Pancreas (tissue), 10 donors: ENCODE measurements around the gene TSPAN9. TPM values are rescaled to one million over a fixed set of nuclear protein-coding genes. Genes with fewer than 3 reads are reported as not detected.

Experiments used
- ATAC-seq, 4 donors: fragments of 200-7000 bp; cut with Tn5 transposase; one replicate each; pipeline versions ENCODE4 v1.8.0 to v1.9.1; 2020; ENCODE audit warnings: mild to moderate bottlenecking in 4 of 4, moderate library complexity in 4 of 4
- DNase-seq, 6 donors: peaks; one replicate each; pipeline ENCODE4 v3.0.0-alpha.2; 2020
- FAIRE-seq: peaks from 2 replicates; lab custom pipeline; 2012; peaks lifted over from hg19 to GRCh38; lab: Jason Lieb, UNC
- H3K27ac ChIP-seq, 4 donors: fragments of 200-600 bp; sonication (generic); 1 replicate in 3 of 4; 2 replicates in 1 of 4; pipeline versions ENCODE4 v1.5.0 to v1.8.0; 2020
- H3K27me3 ChIP-seq, 4 donors: fragments of 200-600 bp; one replicate each; pipeline ENCODE4 v1.8.0; 2021
- H3K36me3 ChIP-seq, 3 donors: fragments of 200-600 bp; sonication (generic) in 1 of 3; one replicate each; pipeline versions ENCODE4 v1.5.0 to v1.8.0; 2020 to 2021
- H3K4me1 ChIP-seq, 3 donors: fragments of 200-600 bp; one replicate each; pipeline ENCODE4 v1.8.0; 2021
- H3K4me3 ChIP-seq, 4 donors: fragments of 200-600 bp; sonication (generic) in 2 of 4; one replicate each; pipeline versions ENCODE4 v1.5.0 to v1.8.0; 2020 to 2021
- H3K9me3 ChIP-seq, 4 donors: fragments of 200-600 bp; one replicate each; pipeline ENCODE4 v1.8.0; 2021
- WGBS, 2 donors: extraction: QIAGEN DNeasy Blood & Tissue Kit; methylation state at CpG; one replicate each; pipeline ENCODE4 v1.1.7; 2013; 5-methylcytosine and 5-hydroxymethylcytosine counted together
- intact Hi-C, 3 donors: fragments of 100-400 bp; cut with DNase I; formaldehyde crosslinking; loops; one replicate each; pipeline versions ENCODE4 v1.11.1 to v1.14.2; 2022
- polyA plus RNA-seq, 2 donors: library from polyadenylated mRNA; stranded (reverse); fragments of 200-250 nt; gene quantifications; one replicate each; pipeline ENCODE4 v1.2.3, GENCODE V29; 2013
- total RNA-seq, 6 donors: library from RNA; stranded (reverse); fragmentation: NEBNext Ultra II Directional in 4 of 6; extraction: Animal tissue kit (Norgen Biotek cat#: 25700) in 4 of 6; gene quantifications; one replicate each; pipeline versions ENCODE4 v1.2.1 to v1.2.4, GENCODE V29; 2021 to 2023
- TF ChIP-seq, protein P1 (sequence below), 4 donors: fragments of 200-600 bp; sonication (generic) in 3 of 4; IDR thresholded peaks; one replicate each; pipeline versions ENCODE4 v1.5.0 to v1.8.0; 2021; ENCODE audit warnings: antibody characterized with exemption in 4 of 4
- donor health status: healthy with polysubstance abuse.
- donor health status: DM: no; HTN: no; CAD: no; lungs with moderate emphysema.
- donor health status: DM: no; HTN: no; CAD: no.
- donor health status: control.
- donor health status: control.
- donor health status: Bipolar disorder and iron deficiency.
- donor health status: DM: yes; HTN: yes; CAD: no.
- donor health status: DM: no; HTN: no; CAD: no.
- donor health status: DM: no; HTN: no; CAD: no.
- donor health status: DM: yes; HTN: yes; CAD: no.

The TSPAN9 gene
- total and polyA plus RNA-seq, 8 donors, result 7.8 to 19.5 (median 13.0) TPM

DNA sequence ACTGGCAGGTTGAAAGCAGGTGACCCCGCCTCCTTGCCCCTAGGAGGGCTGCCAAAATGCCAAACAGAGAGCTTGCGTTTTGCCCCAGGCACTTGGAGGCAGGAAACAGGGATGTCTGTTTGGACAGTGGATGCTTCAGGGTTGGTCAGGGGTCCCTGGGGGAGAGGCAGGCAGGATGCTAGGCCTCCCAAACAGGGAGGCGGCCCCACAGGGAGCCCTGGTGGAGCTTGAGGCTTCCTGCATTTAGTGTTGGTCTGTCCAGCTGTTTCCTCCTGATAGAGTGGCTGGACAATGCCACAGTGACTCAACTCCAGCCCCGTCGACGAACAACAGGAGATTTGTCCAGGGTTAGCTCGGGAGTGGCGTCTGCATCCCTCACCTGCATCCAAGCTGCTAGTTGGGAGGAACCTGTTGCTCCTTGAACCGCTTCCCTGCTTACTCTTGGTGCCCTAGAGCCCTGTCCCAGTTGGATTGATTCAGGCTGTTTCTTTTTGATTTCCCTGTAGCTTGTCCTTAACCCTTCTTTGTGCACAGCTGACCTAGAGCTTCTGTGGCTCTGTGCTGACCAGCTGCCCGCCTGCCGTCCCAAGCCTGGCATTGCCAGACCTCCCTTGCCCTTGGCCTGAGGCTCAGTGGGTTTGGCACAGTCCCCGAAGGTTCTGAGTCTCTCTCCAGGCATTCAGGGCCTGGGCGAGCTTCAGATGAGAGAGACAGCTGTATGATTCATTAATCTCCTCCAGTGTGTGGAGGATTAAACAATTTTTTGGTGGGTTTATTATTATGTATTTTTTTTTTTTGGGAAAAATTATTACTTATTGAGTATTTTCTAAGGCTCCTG is 45.9 kb downstream of the TSPAN9 start:
- H3K9me3 ChIP-seq, result no peaks in the 10 kb centered on the region
- 68 to 70% methylated on average over 13 of the region's 13 CpGs for WGBS, 2 donors
- no peaks in the 10 kb centered on the region for H3K27me3 ChIP-seq
- H3K4me1 ChIP-seq, result peaks cover 12 to 17% (median 14%) of the 10 kb centered on the region in 3 donors
- DNase-seq (peak in 1 of 6 donors; percentile 45), ATAC-seq (peak in 1 of 4 donors; percentile 8), FAIRE-seq (no peak)
- TF ChIP-seq, protein P1, sequence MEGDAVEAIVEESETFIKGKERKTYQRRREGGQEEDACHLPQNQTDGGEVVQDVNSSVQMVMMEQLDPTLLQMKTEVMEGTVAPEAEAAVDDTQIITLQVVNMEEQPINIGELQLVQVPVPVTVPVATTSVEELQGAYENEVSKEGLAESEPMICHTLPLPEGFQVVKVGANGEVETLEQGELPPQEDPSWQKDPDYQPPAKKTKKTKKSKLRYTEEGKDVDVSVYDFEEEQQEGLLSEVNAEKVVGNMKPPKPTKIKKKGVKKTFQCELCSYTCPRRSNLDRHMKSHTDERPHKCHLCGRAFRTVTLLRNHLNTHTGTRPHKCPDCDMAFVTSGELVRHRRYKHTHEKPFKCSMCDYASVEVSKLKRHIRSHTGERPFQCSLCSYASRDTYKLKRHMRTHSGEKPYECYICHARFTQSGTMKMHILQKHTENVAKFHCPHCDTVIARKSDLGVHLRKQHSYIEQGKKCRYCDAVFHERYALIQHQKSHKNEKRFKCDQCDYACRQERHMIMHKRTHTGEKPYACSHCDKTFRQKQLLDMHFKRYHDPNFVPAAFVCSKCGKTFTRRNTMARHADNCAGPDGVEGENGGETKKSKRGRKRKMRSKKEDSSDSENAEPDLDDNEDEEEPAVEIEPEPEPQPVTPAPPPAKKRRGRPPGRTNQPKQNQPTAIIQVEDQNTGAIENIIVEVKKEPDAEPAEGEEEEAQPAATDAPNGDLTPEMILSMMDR (IDR thresholded peaks at IDR 0.05), result no peak
- intact Hi-C loops, result no loop called here
- no peak overlapping the region for H3K4me3 ChIP-seq
- H3K36me3 ChIP-seq, result no peaks in the 10 kb centered on the region
- peak overlapping the region in 2 of 4 donors; percentile 5 to 17 for H3K27ac ChIP-seq

DNA sequence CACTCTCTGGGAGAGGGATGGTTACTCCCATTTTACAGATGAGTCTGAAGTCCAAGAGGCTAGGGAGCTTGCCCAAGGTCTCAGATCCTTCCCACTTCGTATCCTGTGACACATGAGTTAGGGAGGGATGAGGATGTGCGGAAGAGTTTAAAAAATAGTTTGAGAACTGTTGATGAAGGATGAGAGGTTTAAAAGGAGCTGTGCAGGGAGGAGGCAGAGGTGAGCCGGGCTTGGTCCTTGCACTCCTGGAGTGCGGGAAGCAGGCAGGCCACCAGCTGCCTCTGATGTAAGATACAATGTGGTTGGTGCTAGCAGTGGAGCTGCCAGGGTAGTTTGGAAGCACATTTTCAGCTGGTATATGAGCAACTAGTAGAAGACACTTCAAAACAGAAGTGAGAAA is 46.5 kb downstream of the TSPAN9 start:
- Histone ChIP-seq H3K36me3 (no peaks in the 10 kb centered on the region), H3K27me3 (no peaks in the 10 kb centered on the region), H3K9me3 (no peaks in the 10 kb centered on the region), H3K4me1 (peaks cover 12 to 17% (median 14%) of the 10 kb centered on the region in 3 donors), H3K27ac (no peak overlapping the region), H3K4me3 (no peak overlapping the region)
- DNase-seq (no peak), FAIRE-seq (no peak), ATAC-seq (no peak)
- WGBS, 2 donors, result 70 to 73% methylated on average over 4 of the region's 4 CpGs
- TF ChIP-seq, protein P1 (IDR thresholded peaks at IDR 0.05), result no peak
- intact Hi-C loops, result no loop called here

DNA sequence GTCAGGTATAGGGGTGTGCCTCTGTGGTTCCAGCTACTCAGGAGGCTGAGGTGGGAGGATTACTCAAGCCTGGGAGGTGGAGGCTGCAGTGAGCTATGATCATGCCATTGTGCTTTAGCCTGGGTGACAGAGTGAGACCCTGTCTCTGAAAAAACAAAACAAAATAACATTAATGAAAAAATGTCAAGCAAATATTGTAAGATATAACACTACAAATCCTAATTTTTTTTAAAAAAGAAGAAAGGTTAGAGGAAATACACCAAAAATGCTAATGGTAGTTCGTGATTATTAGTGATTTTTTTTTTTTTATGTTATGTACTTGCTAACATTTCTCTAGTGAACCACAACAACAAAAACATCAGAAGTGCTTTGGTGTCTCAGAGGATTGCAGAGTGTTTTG is 47.7 kb downstream of the TSPAN9 start:
- no peak overlapping the region for H3K4me3 ChIP-seq
- intact Hi-C loops, result no loop called here

DNA sequence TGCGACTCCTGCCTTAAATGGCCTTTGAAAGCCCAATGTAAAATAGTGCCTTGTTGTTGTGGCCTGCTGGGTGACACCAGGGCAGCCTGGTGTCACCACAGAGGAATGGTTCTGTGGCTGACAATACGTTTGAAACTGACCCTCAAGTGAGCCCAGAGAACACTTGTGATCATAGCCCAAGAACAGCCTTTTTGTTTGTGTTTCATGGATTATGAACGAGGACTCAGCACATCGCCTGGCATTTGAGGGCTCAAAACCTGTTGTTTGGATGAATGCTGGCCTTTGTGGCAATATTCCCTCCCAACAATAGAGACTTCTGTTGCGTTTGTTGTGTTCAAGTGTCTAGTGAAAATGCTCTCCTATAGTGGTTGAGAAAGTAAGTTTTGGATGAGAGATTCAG is 48.5 kb downstream of the TSPAN9 start:
- H3K9me3 ChIP-seq, result no peaks in the 10 kb centered on the region
- H3K27ac ChIP-seq, result no peak overlapping the region
- no peaks in the 10 kb centered on the region for H3K36me3 ChIP-seq
- DNase-seq (no peak), ATAC-seq (no peak), FAIRE-seq (no peak)
- TF ChIP-seq, protein P1 (IDR thresholded peaks at IDR 0.05), result no peak
- H3K27me3 ChIP-seq, result no peaks in the 10 kb centered on the region
- intact Hi-C loops, result no loop called here
- 93 to 96% methylated on average over 5 of the region's 5 CpGs for WGBS, 2 donors
- no peak overlapping the region for H3K4me3 ChIP-seq
- H3K4me1 ChIP-seq, result peaks cover 0 to 6% (median under 1%) of the 10 kb centered on the region in 3 donors

More for the DNA sequence above, 47.7 kb downstream of the TSPAN9 start:
- Histone ChIP-seq H3K9me3 (no peaks in the 10 kb centered on the region), H3K4me1 (peaks cover 6 to 12% (median 8%) of the 10 kb centered on the region in 3 donors), H3K36me3 (no peaks in the 10 kb centered on the region), H3K27me3 (no peaks in the 10 kb centered on the region), H3K27ac (no peak overlapping the region)
- FAIRE-seq, result no peak
- TF ChIP-seq, protein P1 (IDR thresholded peaks at IDR 0.05), result no peak
- WGBS, 2 donors, result 92 to 100% methylated on average over 1 of the region's 1 CpG
- ATAC-seq, result no peak
- DNase-seq, result no peak

DNA sequence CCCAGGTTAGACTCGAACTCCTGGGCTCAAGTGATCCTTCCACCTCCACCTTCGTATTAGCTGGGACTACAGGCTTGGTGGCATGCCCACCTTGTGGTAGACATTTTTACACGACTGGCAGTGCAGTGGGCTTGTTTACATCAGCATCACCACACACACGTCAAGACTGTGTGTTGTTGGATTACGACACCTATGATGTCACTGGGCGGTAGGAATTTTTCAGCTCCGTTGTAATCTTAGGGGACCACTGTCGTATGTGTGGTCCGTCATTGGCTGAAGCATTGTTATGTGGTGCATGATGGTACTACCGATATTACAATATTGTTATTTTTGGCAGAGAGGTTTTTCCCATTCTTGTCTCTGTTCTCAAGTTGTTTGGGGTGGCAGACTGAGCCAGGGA is 50.7 kb downstream of the TSPAN9 start:
- WGBS, 2 donors, result 90 to 93% methylated on average over 10 of the region's 10 CpGs
- Histone ChIP-seq H3K9me3 (no peaks in the 10 kb centered on the region), H3K4me1 (no peaks in the 10 kb centered on the region), H3K27ac (no peak overlapping the region), H3K4me3 (no peak overlapping the region), H3K27me3 (no peaks in the 10 kb centered on the region), H3K36me3 (no peaks in the 10 kb centered on the region)
- intact Hi-C loops, result no loop called here
- no peak for ATAC-seq
- no peak for FAIRE-seq
- TF ChIP-seq, protein P1 (IDR thresholded peaks at IDR 0.05), result no peak
- no peak for DNase-seq
